Nephron progenitor cell (in vitro differentiated cells): ENCODE measurements around the gene APIP.

Experiments
- DNase-seq: peaks from one replicate; pipeline ENCODE4 v3.0.0; 2021
- H3K27ac Mint-ChIP-seq: 2 replicates; pipeline ENCODE4 v1.8.0; 2021; ENCODE audit warnings: mild to moderate bottlenecking, moderate library complexity, mixed read lengths
- H3K27me3 Mint-ChIP-seq: 2 replicates; pipeline ENCODE4 v1.8.0; 2021; ENCODE audit warnings: mild to moderate bottlenecking, low read depth, mixed read lengths; ENCODE audit not compliant: poor library complexity
- H3K36me3 Mint-ChIP-seq: 2 replicates; pipeline ENCODE4 v1.8.0; 2021; ENCODE audit warnings: low read depth, mixed read lengths
- H3K4me1 Mint-ChIP-seq: 2 replicates; pipeline ENCODE4 v1.8.0; 2021; ENCODE audit warnings: mixed read lengths
- H3K4me3 Mint-ChIP-seq: 2 replicates; pipeline ENCODE4 v1.8.0; 2021; ENCODE audit warnings: mild to moderate bottlenecking, moderate library complexity, mixed read lengths
- H3K9me3 Mint-ChIP-seq: 2 replicates; pipeline ENCODE4 v1.8.0; 2021; ENCODE audit warnings: mild to moderate bottlenecking, moderate library complexity, mixed read lengths
- CTCF ChIP-seq: fragments of 200-600 bp; sonication (generic); IDR thresholded peaks from 2 replicates; pipeline ENCODE4 v1.5.0; 2021; ENCODE audit warnings: antibody characterized with exemption

The APIP gene

GRCh38 chr11:34890089-34890488, 26.1 kb downstream of the APIP start:
- H3K4me1 Mint-ChIP-seq: no peaks in the 10 kb centered on the region
- DNase-seq: no peak

GRCh38 chr11:34887260-34887659, 28.9 kb downstream of the APIP start:
- DNase-seq: no peak
- H3K9me3 Mint-ChIP-seq: no peaks in the 10 kb centered on the region
- no peak for TF ChIP-seq CTCF
- no peaks in the 10 kb centered on the region for H3K4me1 Mint-ChIP-seq
- peak overlapping the region; percentile 78 for H3K27ac Mint-ChIP-seq
- peaks cover 49% of the 10 kb centered on the region for H3K36me3 Mint-ChIP-seq
- H3K4me3 Mint-ChIP-seq: no peak overlapping the region
- H3K27me3 Mint-ChIP-seq: no peaks in the 10 kb centered on the region

More at GRCh38 chr11:34890089-34890488, 26.1 kb downstream of the APIP start:
- TF ChIP-seq CTCF: peak; percentile 10
- H3K36me3 Mint-ChIP-seq: peaks cover 30% of the 10 kb centered on the region
- H3K4me3 Mint-ChIP-seq: no peak overlapping the region
- no peak overlapping the region for H3K27ac Mint-ChIP-seq
- H3K9me3 Mint-ChIP-seq: no peaks in the 10 kb centered on the region
- no peaks in the 10 kb centered on the region for H3K27me3 Mint-ChIP-seq

- no peaks in the 10 kb centered on the region for H3K4me1 Mint-ChIP-seq
- H3K27ac Mint-ChIP-seq: no peak overlapping the region
- peaks cover 55% of the 10 kb centered on the region for H3K36me3 Mint-ChIP-seq
- peaks cover 4% of the 10 kb centered on the region for H3K9me3 Mint-ChIP-seq
- no peak for TF ChIP-seq CTCF
- H3K4me3 Mint-ChIP-seq: no peak overlapping the region
- no peaks in the 10 kb centered on the region for H3K27me3 Mint-ChIP-seq
- no peak for DNase-seq
Observed at GRCh38 chr11:34886609-34887008, 29.6 kb downstream of the APIP start.

- Mint-ChIP-seq H3K27me3 (no peaks in the 10 kb centered on the region), H3K9me3 (peaks cover 6% of the 10 kb centered on the region), H3K4me3 (no peak overlapping the region), H3K36me3 (peaks cover 47% of the 10 kb centered on the region), H3K27ac (no peak overlapping the region), H3K4me1 (no peaks in the 10 kb centered on the region)
- DNase-seq: no peak
- no peak for TF ChIP-seq CTCF
Observed at GRCh38 chr11:34881900-34882299, 34.3 kb downstream of the APIP start.

GRCh38 chr11:34877375-34877975, 38.7 kb downstream of the APIP start:
- no peak for DNase-seq
- Mint-ChIP-seq H3K4me3 (no peak overlapping the region), H3K36me3 (peaks cover 59% of the 10 kb centered on the region), H3K4me1 (no peaks in the 10 kb centered on the region), H3K9me3 (peaks cover 20% of the 10 kb centered on the region), H3K27me3 (peaks cover 4% of the 10 kb centered on the region), H3K27ac (no peak overlapping the region)
- no peak for TF ChIP-seq CTCF

GRCh38 chr11:34874202-34874601, 42.0 kb downstream of the APIP start:
- TF ChIP-seq CTCF: no peak
- DNase-seq: no peak
- Mint-ChIP-seq H3K27ac (peak overlapping the region; percentile 8), H3K4me3 (no peak overlapping the region), H3K4me1 (no peaks in the 10 kb centered on the region), H3K36me3 (peaks cover 50% of the 10 kb centered on the region), H3K27me3 (peaks cover 6% of the 10 kb centered on the region), H3K9me3 (peaks cover 14% of the 10 kb centered on the region)
